Mesangial cell (primary cell): Measurements from ENCODE around the gene CARHSP1. TPM values are rescaled to one million over a fixed set of nuclear protein-coding genes. Genes with fewer than 3 reads are reported as not detected.

Experiments
- total RNA-seq: library from RNA; depleted of rRNA; stranded (reverse); fragments of >200 nt; gene quantifications from 2 replicates; pipeline ENCODE4 v1.2.3, GENCODE V29; 2015

Gene CARHSP1
- 250 and 256 TPM in 2 replicates for total RNA-seq

GRCh38 chr16:8868416-8869211 lies at the start of gene CARHSP1:
CARHSP1 (minus strand) TSS chr16:8869006; CDS start chr16:8859328, 9,678 bp downstream.

GRCh38 chr16:8882041-8882617 lies 13.3 kb upstream of the CARHSP1 start, which contains the start of gene LITAFD:
LITAFD (plus strand) TSS chr16:8882351; CDS start chr16:8884356, 2,005 bp downstream.

Other genes with a start within 250 kb of the CARHSP1 start
- 28.2 and 29.2 TPM in 2 replicates for gene METTL22, start 247.3 kb downstream of the CARHSP1 start, total RNA-seq
- gene ABAT, start 194.4 kb downstream of the CARHSP1 start, total RNA-seq: 2.8 and 3.9 TPM in 2 replicates
- gene TMEM186, start 71.4 kb downstream of the CARHSP1 start, total RNA-seq: 7.7 and 8.7 TPM in 2 replicates
- gene PMM2, start 71.2 kb downstream of the CARHSP1 start, total RNA-seq: 18.4 and 23.0 TPM in 2 replicates
- not detected in 2 replicates for gene LITAFD, start 13.3 kb upstream of the CARHSP1 start, total RNA-seq
- 33.7 and 41.2 TPM in 2 replicates for gene USP7, start 94.9 kb upstream of the CARHSP1 start, total RNA-seq
- gene HAPSTR1, start 222.6 kb upstream of the CARHSP1 start, total RNA-seq: 30.5 and 43.2 TPM in 2 replicates